Testis (tissue), 2 donors: ENCODE data around the gene ARHGAP19.

Source experiments
- POLR2A ChIP-seq: fragments of 450-650 bp; IDR thresholded peaks from one replicate; pipeline ENCODE4 v1.6.1; 2017; ENCODE audit warnings: antibody characterized with exemption, mild to moderate bottlenecking, moderate library complexity
- TF ChIP-seq, protein P1 (sequence below), 3 experiments: fragments of 450-650 bp in 2 of 3; fragments of 200-600 bp in 1 of 3; sonication (generic) in 1 of 3; IDR thresholded peaks; one replicate each; pipeline ENCODE4 v1.5.1; 2016 to 2019; ENCODE audit warnings: antibody characterized with exemption in 3 of 3, mild to moderate bottlenecking in 2 of 3, moderate library complexity in 1 of 3

DNA sequence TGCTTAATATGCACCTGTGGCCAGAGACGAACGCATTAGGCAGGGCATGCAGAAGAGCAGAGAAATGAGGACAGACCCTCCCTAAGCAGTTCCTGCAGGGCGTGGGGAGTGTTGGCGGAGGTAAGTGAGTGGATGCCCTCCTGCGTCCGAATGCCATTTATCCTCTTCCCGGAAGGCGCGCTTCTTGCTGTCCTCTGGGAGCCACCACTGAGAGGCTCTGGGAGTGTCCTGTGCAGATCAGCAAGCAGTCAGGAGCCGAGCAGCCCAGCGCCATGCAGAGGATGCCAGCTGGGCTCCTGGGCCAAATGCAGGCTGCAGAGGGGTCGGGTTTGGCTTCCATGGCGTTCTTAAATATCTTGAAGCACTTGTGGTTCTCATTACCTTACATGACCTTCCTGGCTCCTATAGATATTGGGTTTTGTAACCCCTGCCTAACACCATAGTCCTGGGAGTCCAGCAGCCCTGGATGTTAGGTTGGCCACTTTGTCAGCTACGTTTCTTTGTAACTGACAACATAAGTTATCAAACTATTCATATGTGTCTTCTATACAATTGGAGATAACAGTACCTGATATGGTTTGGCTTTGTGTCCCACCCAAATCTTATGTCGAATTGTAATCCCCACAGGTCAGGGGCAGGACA, 76.7 kb downstream of the ARHGAP19 start:
- TF ChIP-seq, protein P1, sequence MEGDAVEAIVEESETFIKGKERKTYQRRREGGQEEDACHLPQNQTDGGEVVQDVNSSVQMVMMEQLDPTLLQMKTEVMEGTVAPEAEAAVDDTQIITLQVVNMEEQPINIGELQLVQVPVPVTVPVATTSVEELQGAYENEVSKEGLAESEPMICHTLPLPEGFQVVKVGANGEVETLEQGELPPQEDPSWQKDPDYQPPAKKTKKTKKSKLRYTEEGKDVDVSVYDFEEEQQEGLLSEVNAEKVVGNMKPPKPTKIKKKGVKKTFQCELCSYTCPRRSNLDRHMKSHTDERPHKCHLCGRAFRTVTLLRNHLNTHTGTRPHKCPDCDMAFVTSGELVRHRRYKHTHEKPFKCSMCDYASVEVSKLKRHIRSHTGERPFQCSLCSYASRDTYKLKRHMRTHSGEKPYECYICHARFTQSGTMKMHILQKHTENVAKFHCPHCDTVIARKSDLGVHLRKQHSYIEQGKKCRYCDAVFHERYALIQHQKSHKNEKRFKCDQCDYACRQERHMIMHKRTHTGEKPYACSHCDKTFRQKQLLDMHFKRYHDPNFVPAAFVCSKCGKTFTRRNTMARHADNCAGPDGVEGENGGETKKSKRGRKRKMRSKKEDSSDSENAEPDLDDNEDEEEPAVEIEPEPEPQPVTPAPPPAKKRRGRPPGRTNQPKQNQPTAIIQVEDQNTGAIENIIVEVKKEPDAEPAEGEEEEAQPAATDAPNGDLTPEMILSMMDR (IDR thresholded peaks at IDR 0.05) = no peak
- no peak for TF ChIP-seq POLR2A
